ENCODE data around the gene PTX4.

The PTX4 gene

GRCh38 chr16:1488054-1488601, 616 bp downstream of the PTX4 start:
- TF ChIP-seq GATA2 (IDR thresholded peaks at IDR 0.05; ENCODE audit: low read depth, low read length) (no peak), GATA3 (IDR thresholded peaks at IDR 0.05; ENCODE audit: low read depth, low read length) (no peak)

- TF ChIP-seq GATA3 (IDR thresholded peaks at IDR 0.05; ENCODE audit: low read depth, low read length) = no peak
- TF ChIP-seq GATA2 (IDR thresholded peaks at IDR 0.05; ENCODE audit: low read depth, low read length) = no peak
Measured at GRCh38 chr16:1487395-1488053, 1.2 kb downstream of the PTX4 start.

GRCh38 chr16:1486551-1487390, 2.0 kb downstream of the PTX4 start:
- TF ChIP-seq GATA3 (IDR thresholded peaks at IDR 0.05; ENCODE audit: low read depth, low read length) (no peak), GATA2 (IDR thresholded peaks at IDR 0.05; ENCODE audit: low read depth, low read length) (no peak)

GRCh38 chr16:1485847-1486496, 2.8 kb downstream of the PTX4 start:
- no peak for TF ChIP-seq GATA3 (IDR thresholded peaks at IDR 0.05; ENCODE audit: low read depth, low read length)
- no peak for TF ChIP-seq GATA2 (IDR thresholded peaks at IDR 0.05; ENCODE audit: low read depth, low read length)

GRCh38 chr16:1481906-1482835, 6.6 kb downstream of the PTX4 start:
- TF ChIP-seq GATA3 (IDR thresholded peaks at IDR 0.05; ENCODE audit: low read depth, low read length) (no peak), GATA2 (IDR thresholded peaks at IDR 0.05; ENCODE audit: low read depth, low read length) (no peak)

GRCh38 chr16:1477033-1477432, 11.7 kb downstream of the PTX4 start:
- no peak for TF ChIP-seq GATA3 (IDR thresholded peaks at IDR 0.05; ENCODE audit: low read depth, low read length)
- TF ChIP-seq GATA2 (IDR thresholded peaks at IDR 0.05; ENCODE audit: low read depth, low read length) = no peak

- TF ChIP-seq GATA2 (IDR thresholded peaks at IDR 0.05; ENCODE audit: low read depth, low read length) (no peak), GATA3 (IDR thresholded peaks at IDR 0.05; ENCODE audit: low read depth, low read length) (no peak)
Measured at GRCh38 chr16:1475552-1476114, 13.1 kb downstream of the PTX4 start.

GRCh38 chr16:1474796-1475551, 13.8 kb downstream of the PTX4 start, which contains the start of gene CLCN7:
Gene CLCN7, minus strand, starts transcription at chr16:1475028. Its CDS starts 54 bp downstream, at chr16:1474974.
- TF ChIP-seq GATA3 (IDR thresholded peaks at IDR 0.05; ENCODE audit: low read depth, low read length) = no peak

- TF ChIP-seq GATA3 (IDR thresholded peaks at IDR 0.05; ENCODE audit: low read depth, low read length) (no peak), GATA2 (IDR thresholded peaks at IDR 0.05; ENCODE audit: low read depth, low read length) (no peak)
Measured at GRCh38 chr16:1474082-1474795, 14.5 kb downstream of the PTX4 start.

GRCh38 chr16:1472974-1473373, 15.8 kb downstream of the PTX4 start:
- no peak for TF ChIP-seq GATA3 (IDR thresholded peaks at IDR 0.05; ENCODE audit: low read depth, low read length)
- TF ChIP-seq GATA2 (IDR thresholded peaks at IDR 0.05; ENCODE audit: low read depth, low read length) = no peak

- TF ChIP-seq GATA2 (IDR thresholded peaks at IDR 0.05; ENCODE audit: low read depth, low read length) (no peak), GATA3 (IDR thresholded peaks at IDR 0.05; ENCODE audit: low read depth, low read length) (no peak)
Measured at GRCh38 chr16:1471569-1472194, 17.1 kb downstream of the PTX4 start.
